ENCODE results near the gene TCTN1.
"Not testable (repeated sequence)": the region's sequence is repeated elsewhere in the genome, so short reads cannot be mapped to it uniquely, and the experiment has no call there.

TCTN1 gene

GRCh38 chr12:110640275-110641025 lies 26.5 kb downstream of the TCTN1 start:
- no peak for DNase-seq

DNA sequence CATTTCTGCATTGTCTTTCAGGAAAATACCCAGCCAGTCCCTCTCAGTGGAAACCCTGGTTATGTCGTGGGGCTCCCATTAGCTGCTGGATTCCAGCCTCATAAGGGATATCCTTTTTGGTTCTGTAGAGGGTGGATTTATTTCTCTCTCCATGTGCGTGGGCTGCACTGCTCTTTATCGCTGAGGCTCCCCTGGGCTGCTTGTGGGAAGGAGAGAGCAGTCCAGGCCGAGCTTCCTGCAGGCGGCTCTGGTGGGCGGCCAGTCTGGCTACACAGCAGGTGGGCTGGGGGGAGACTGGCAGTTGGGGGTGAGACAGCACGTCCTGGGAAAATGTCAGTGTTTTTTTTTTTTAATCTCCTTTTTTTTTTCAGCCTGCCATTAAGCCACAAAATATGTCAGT lies 27.6 kb downstream of the TCTN1 start:
- no peak for DNase-seq

- DNase-seq: peak in 4 of 6 experiments; percentile 12 to 46 (median 34)
These were observed 33.7 kb downstream of the TCTN1 start for GRCh38 chr12:110647631-110648040.

GRCh38 chr12:110649341-110649847 lies 35.5 kb downstream of the TCTN1 start:
- DNase-seq: no peak

- DNase-seq: not testable (repeated sequence)
These were observed 40.3 kb downstream of the TCTN1 start for GRCh38 chr12:110654238-110654637.

GRCh38 chr12:110656071-110656655 lies 42.2 kb downstream of the TCTN1 start:
- no peak for DNase-seq

DNA sequence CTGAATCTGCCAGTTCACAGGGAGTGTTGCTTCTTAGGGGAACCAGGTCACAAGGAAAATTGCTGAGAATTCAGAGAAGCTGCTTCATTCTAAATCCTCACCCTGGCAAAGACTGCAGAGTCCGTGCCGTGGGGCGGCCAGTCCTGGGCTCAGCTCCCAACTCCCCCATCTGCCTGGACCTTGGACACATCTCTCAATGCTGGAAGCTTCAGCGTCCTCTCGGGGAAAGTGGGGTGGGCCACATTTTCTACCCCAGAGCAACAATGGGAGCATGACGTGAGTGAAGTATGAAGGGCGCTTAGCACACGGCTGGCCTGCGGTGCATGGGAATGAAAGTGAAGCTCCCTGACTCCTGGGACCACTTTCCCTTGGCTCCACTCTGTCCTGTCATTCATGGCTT lies 43.8 kb downstream of the TCTN1 start:
- no peak for DNase-seq

DNA sequence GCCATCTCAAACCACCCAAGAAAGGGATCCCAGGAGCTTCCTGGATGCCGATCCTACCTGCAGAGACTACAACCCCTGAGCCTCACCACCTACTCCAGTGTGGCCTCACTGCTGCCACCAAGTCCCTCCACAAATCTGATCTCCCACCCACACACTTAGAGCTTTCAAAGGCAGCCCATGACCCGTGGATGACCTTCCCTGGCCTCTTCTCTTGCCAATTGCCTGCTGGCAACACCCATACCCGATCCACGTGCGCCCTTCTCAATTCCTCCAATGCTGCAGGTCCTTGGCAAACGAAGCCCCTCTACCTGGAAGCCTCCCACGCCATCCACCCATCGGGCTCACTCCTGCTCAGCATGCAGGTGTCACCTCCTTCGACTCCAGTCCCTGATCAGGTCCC lies 44.3 kb downstream of the TCTN1 start:
- no peak for DNase-seq

DNA sequence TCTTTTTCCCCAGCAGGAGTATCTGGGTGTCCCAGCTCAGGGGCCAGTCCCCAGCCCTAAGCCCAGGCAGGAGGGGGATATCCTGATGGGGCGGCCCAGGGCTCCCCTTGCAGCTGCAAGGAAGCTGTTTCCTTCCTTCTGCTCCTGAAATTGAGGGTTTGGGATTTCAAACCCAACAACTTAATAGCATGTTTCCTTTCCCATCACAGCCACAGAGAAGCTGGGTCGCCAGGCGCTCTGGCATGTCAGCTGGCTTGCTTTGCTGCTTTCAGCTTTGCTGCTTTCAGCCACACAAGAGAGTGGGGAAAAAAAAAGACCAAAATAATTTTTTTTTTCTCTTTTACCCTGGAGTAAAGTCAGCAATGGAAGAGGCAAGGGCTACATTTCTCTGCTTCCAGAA lies 44.9 kb downstream of the TCTN1 start:
- no peak for DNase-seq

DNA sequence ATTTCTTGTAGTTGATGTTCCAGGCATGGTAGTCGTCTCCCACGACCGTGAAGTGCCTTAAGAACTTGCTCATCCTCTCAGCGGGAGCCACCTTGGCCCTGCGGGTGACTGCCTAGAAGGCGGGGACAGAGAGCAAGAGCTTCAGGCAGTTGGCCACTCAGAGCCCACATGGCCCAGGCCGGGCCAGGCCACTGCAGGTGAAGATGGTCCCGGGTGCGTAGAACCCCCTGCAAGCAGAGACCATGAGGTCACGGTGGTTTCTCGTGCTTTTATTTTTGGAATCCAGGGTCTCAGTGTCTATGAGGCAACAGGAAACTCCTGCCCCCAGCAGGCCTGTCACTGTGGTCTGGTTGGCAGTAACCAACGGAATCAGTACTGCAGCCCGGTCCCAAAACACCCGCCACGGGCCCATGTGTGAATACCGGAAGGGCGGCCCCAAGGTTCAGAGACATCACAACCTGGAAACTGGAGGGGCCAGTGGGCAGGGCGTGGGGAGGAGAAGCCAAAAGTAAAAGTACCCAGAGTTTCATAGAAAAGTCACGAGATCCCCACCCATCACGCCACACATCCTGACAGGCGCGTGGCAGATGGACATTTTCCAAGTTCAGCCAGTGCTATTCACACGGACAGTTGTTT lies 47.5 kb downstream of the TCTN1 start:
- no peak for DNase-seq

GRCh38 chr12:110666892-110667291 lies 53.0 kb downstream of the TCTN1 start:
- no peak for DNase-seq

- DNase-seq: no peak
These were observed 53.7 kb downstream of the TCTN1 start for GRCh38 chr12:110667671-110668070.

DNA sequence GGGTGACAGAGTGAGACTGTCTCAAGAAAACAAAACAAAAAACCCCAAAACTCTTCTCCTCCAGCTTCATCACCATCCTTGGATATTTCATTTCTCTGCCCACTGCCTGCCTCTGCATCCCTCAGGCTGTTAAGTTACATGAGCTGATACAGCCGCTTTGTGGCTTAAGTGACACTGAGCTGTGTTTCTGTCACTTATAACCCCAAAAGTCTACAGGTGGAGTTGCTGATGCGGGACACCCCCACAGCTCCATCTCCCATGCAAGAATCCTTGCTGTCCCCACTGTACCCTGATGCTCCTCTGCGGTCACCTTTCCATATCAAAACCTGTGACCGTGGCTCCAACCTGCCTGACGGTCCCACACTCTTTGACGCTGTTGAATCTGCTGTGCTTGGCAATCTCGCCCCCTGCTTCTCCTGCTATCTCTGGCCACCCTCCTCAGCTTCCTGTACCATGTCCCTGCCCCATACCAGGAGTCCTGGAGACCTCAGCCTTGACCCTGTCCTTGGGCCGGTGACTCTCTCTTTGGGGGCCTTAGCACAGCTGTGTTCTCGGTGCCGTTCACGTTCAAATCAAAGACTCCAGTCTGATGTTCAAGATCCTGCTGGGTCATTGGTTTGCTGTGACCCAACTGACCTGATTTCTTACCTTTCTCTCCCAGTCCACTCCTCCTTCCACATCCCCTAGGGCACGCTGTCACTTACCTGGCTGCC lies 54.7 kb downstream of the TCTN1 start:
- DNase-seq: no peak

DNA sequence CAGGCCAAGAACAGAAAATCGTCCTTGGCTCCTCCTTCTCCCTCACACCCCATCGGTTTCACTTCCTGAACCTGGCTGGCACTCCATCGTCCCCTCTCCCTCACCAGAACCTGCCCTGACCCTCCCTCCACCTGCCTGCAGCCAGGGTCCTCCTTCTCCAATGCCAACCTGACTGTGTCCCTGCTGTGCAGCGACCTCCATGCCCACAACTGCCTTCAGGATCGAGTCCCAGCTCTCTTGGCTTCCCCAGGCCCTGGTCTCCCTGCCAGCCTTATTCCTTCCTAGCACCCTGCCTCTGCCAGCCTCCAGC lies 55.2 kb downstream of the TCTN1 start:
- peak in 1 of 6 experiments; percentile 4 for DNase-seq

DNA sequence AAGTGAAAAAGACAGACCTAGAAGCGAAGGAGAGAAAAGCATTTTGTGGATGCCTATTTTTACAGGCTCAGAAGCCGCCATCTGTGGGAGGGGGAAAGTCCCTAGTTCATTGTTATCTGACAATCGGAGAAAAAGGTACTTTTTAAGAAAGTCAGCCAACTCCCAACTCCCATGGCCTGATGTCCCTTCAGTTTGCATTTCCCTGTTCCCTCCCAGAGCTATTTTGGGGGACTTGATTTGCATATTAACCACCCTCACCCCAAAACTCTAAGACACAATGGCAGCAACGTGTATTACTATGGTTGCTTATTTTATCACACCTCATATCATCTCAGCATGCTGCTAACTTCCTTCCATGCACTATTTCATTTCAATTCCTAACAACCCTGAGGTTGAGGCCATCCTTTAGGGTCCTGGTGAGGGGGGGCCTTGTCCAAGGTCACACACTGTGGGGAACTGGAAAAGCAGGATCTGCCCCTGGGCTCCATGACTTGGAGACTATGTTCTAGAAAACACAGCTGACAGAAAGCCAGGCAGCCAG lies 56.3 kb downstream of the TCTN1 start:
- peak in 1 of 6 experiments; percentile 14 for DNase-seq

DNA sequence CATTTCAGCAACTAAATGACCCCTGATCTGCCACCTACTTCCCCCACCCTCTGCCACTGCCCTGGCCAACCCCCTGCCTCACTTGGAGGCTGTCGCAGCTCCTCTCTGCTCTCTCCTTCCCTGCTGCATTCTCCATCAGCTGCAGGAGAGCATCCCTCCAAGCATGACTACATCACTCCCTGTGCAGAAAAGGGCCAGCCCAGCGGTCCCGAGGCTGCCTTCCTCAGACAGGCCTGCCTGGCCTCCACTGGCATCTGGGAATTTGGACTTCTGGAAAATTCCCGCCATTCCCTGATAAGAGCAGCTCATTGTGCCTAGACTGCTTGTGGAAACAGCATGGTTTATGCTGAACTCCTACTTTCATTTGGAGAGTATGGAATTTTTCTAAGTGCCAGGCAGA lies 62.2 kb downstream of the TCTN1 start:
- no peak for DNase-seq

- DNase-seq: peak in 2 of 6 experiments; percentile 2 to 12
These were observed 63.4 kb downstream of the TCTN1 start for GRCh38 chr12:110677206-110677911.

- no peak for DNase-seq
These were observed 64.1 kb downstream of the TCTN1 start for GRCh38 chr12:110677982-110678381.

DNA sequence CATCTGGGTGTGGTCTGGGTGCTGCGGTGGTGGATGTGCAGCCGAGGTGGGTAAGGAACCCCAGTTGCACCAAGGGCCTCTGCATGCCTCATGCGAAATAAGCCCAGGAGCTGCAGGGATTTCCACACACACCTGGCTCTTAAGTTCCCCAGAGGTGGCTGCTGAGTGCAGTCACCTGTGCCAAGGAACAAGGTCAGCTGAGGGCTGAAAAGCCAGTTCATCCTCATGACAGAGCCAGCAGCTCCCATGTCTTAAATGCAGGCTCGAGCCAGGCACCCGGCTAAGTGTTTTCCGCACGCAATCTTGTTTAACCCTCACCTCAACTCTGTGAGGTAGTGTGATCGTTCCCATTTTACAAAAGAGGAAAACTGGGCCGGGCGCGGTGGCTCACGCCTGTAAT lies 65.3 kb downstream of the TCTN1 start:
- DNase-seq: no peak

DNA sequence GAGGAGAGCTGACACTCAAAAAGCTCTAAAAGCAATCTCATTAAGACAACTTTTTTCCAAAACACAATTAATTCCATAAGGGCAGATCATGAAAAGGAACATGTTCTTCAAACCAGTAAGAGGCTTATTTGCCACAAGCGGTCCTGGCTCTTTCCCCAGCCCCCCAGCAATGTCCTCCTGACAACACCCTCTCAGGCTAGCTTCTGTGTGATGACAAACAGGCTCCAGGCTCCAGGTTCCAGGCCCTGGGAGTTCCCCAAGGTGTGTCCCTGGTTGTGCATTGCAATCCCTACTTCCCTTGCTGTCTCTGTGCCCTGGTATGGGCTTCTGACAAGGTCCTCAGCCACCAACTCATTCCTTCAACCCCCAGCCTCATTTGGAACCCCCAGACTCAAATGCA lies 66.1 kb downstream of the TCTN1 start:
- DNase-seq: no peak

DNA sequence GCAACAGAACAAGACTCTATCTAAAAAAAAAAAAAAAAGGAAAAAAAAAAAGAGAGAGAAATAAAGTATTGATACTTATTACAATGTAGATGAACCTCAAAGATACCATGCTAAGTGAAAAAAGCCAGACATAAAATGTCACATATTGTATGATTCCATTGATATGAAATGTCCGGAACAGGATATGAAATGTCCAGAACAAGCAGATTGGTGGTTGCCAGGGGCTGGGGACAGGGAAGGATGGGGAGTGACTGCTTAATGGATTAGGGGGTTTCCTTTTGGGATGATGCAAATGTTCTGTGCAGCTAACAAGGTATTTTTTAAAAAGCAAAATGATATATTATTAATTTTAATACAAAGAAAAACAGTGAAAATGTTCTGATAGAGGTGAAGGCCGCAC lies 70.0 kb downstream of the TCTN1 start:
- no peak for DNase-seq

- DNase-seq: no peak
These were observed 70.4 kb downstream of the TCTN1 start for GRCh38 chr12:110684312-110684836.

Data from stimulated activated naive CD4-positive, alpha-beta T cell (primary cell).